Cardiac muscle cell (in vitro differentiated cells and primary cell): ENCODE data around the gene DLG2. TPM values are rescaled to one million over a fixed set of nuclear protein-coding genes. Genes with fewer than 3 reads are reported as not detected.

Source experiments
- DNase-seq, 2 donors: peaks; one replicate each; pipeline versions ENCODE4 v3.0.0 to v3.0.0-alpha.2; 2010 to 2017; ENCODE audit warnings: low read depth in 1 of 2, low spot score in 1 of 2
- H3K27ac ChIP-seq: fragments of 200-600 bp; sonication (generic); 2 replicates; pipeline ENCODE4 v1.5.1; 2016
- H3K27me3 ChIP-seq: fragments of 200-600 bp; sonication (generic); 2 replicates; pipeline ENCODE4 v1.6.0; 2016; ENCODE audit warnings: control low read depth
- H3K36me3 ChIP-seq: fragments of 200-600 bp; sonication (generic); 2 replicates; pipeline ENCODE4 v1.5.1; 2016; ENCODE audit warnings: control low read depth
- H3K4me1 ChIP-seq: fragments of 200-600 bp; sonication (generic); 2 replicates; pipeline ENCODE4 v1.8.1; 2017; ENCODE audit warnings: low read depth, mild to moderate bottlenecking, mixed run types
- H3K4me3 ChIP-seq: fragments of 200-600 bp; sonication (generic); 2 replicates; pipeline ENCODE4 v1.5.1; 2016; ENCODE audit warnings: mild to moderate bottlenecking
- H3K9me3 ChIP-seq: fragments of 200-600 bp; sonication (generic); 2 replicates; pipeline ENCODE4 v1.5.1; 2017; ENCODE audit warnings: low read depth, mild to moderate bottlenecking, control low read depth
- polyA plus RNA-seq: library from polyadenylated mRNA; unstranded; fragments of >200 nt; fragmentation: Nextera tagmentation; extraction: Ambion mirVana; gene quantifications from 2 replicates; pipeline ENCODE4 v1.2.1, GENCODE V29; 2016
- total RNA-seq: library from RNA; depleted of rRNA; stranded (reverse); fragments of >200 nt; gene quantifications from 2 replicates; pipeline ENCODE4 v1.2.3, GENCODE V29; 2016
- TF ChIP-seq, protein P1 (sequence below): IDR thresholded peaks from 2 replicates; pipeline ENCODE4 v1.5.1; 2012; ENCODE audit warnings: low read depth, mild to moderate bottlenecking, low read length

Gene DLG2
- total and polyA plus RNA-seq, 2 experiments from 2014 or later, result 3.5 to 15.9 TPM

- Histone ChIP-seq H3K9me3 (no peaks in the 10 kb centered on the region), H3K36me3 (no peaks in the 10 kb centered on the region), H3K4me1 (peaks cover 6% of the 10 kb centered on the region), H3K4me3 (no peak overlapping the region), H3K27me3 (no peaks in the 10 kb centered on the region), H3K27ac (no peak overlapping the region)
- TF ChIP-seq, protein P1, sequence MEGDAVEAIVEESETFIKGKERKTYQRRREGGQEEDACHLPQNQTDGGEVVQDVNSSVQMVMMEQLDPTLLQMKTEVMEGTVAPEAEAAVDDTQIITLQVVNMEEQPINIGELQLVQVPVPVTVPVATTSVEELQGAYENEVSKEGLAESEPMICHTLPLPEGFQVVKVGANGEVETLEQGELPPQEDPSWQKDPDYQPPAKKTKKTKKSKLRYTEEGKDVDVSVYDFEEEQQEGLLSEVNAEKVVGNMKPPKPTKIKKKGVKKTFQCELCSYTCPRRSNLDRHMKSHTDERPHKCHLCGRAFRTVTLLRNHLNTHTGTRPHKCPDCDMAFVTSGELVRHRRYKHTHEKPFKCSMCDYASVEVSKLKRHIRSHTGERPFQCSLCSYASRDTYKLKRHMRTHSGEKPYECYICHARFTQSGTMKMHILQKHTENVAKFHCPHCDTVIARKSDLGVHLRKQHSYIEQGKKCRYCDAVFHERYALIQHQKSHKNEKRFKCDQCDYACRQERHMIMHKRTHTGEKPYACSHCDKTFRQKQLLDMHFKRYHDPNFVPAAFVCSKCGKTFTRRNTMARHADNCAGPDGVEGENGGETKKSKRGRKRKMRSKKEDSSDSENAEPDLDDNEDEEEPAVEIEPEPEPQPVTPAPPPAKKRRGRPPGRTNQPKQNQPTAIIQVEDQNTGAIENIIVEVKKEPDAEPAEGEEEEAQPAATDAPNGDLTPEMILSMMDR, result no peak
- no peak for DNase-seq
These were observed 939.7 kb downstream of the DLG2 start for GRCh38 chr11:84687433-84687832.

- Histone ChIP-seq H3K27me3 (no peaks in the 10 kb centered on the region), H3K4me3 (no peak overlapping the region), H3K36me3 (no peaks in the 10 kb centered on the region), H3K4me1 (no peaks in the 10 kb centered on the region), H3K27ac (no peak overlapping the region), H3K9me3 (no peaks in the 10 kb centered on the region)
- DNase-seq, result no peak
- TF ChIP-seq, protein P1, result no peak
These were observed 940.4 kb downstream of the DLG2 start for GRCh38 chr11:84686716-84687115.

DNA sequence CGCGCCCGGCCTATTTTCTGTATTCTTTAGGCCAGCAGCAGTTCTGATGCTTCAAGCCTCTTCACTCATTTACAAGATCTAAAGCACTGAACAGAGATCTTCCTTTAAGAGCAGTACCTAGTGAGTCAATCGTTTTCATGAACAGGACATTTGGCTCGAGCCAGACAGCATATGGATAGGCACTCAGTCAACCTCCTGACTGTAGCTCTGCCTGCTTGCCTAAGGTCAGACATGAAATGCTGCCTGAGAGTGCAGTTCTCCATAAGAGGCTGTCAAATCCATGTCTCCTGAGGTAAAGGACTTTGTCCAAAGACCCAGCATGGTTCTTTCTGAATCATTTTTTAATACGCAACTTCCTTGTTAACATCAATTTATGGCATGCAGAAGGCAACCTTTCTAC is 941.2 kb downstream of the DLG2 start:
- no peaks in the 10 kb centered on the region for H3K36me3 ChIP-seq
- H3K9me3 ChIP-seq, result no peaks in the 10 kb centered on the region
- DNase-seq, result no peak
- H3K4me1 ChIP-seq, result no peaks in the 10 kb centered on the region
- TF ChIP-seq, protein P1, result no peak
- H3K27me3 ChIP-seq, result no peaks in the 10 kb centered on the region
- no peak overlapping the region for H3K4me3 ChIP-seq
- no peak overlapping the region for H3K27ac ChIP-seq

- no peak overlapping the region for H3K27ac ChIP-seq
These were observed 942.0 kb downstream of the DLG2 start for GRCh38 chr11:84685149-84685548.

DNA sequence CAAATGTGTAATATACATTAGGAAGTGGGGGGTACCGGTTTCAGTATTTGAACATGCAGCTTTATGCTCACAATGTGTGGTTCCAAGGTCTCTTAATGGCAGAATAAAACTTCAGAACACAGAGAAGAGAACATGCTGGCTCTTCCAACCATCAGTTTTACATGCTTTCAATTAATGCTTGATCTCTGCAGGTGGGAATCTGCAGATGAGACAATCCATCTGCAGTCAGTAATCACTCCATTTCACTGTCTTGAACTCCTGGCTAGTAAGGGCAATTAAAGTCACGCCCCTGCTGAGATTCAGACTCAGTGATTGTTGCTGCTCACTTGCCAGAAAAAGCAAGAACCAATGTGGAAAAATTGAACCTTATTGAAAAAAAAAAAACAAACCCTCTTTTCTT is 945.7 kb downstream of the DLG2 start:
- H3K36me3 ChIP-seq, result no peaks in the 10 kb centered on the region
- TF ChIP-seq, protein P1, result no peak
- H3K4me1 ChIP-seq, result no peaks in the 10 kb centered on the region
- H3K27ac ChIP-seq, result no peak overlapping the region
- no peak overlapping the region for H3K4me3 ChIP-seq
- DNase-seq, result no peak
- no peaks in the 10 kb centered on the region for H3K27me3 ChIP-seq
- H3K9me3 ChIP-seq, result no peaks in the 10 kb centered on the region

More at GRCh38 chr11:84685149-84685548, 942.0 kb downstream of the DLG2 start:
- no peaks in the 10 kb centered on the region for H3K9me3 ChIP-seq
- no peak for DNase-seq
- TF ChIP-seq, protein P1, result no peak
- H3K27me3 ChIP-seq, result no peaks in the 10 kb centered on the region
- H3K4me1 ChIP-seq, result no peaks in the 10 kb centered on the region
- H3K4me3 ChIP-seq, result no peak overlapping the region
- no peaks in the 10 kb centered on the region for H3K36me3 ChIP-seq
